SIG-M5 treated with dmso at 0.1 percent for 504 hours (cell line): ENCODE results near the gene FKBP7.
"Not testable (repeated sequence)": the region's sequence is repeated elsewhere in the genome, so short reads cannot be mapped to it uniquely, and the experiment has no call there.

Experiments used
- DNase-seq: peaks from one replicate; lab custom pipeline; 2025; ENCODE audit not compliant: unreplicated experiment; lab: John Stamatoyannopoulos, UW

Gene FKBP7

GRCh38 chr2:178491612-178492011 is 13.2 kb upstream of the FKBP7 start:
- no peak for DNase-seq

GRCh38 chr2:178485356-178485755 is 7.0 kb upstream of the FKBP7 start:
- DNase-seq, result no peak

GRCh38 chr2:178484245-178485041 is 6.0 kb upstream of the FKBP7 start:
- DNase-seq, result no peak

- no peak for DNase-seq
These were observed 4.0 kb upstream of the FKBP7 start for GRCh38 chr2:178482437-178482836.

- DNase-seq, result peak; percentile 88
These were observed 2.1 kb upstream of the FKBP7 start, which contains the start of gene PLEKHA3 for GRCh38 chr2:178480227-178481181. PLEKHA3 (plus strand) TSS chr2:178480457; CDS start chr2:178480870, 413 bp downstream.

GRCh38 chr2:178479758-178480226 is 1.4 kb upstream of the FKBP7 start:
- peak; percentile 44 for DNase-seq

GRCh38 chr2:178479275-178479616 is 846 bp upstream of the FKBP7 start:
- peak; percentile 53 for DNase-seq

- DNase-seq, result no peak
These were observed 316 bp downstream of the FKBP7 start for GRCh38 chr2:178478130-178478438.

- DNase-seq, result peak; percentile 21
These were observed 814 bp downstream of the FKBP7 start for GRCh38 chr2:178477443-178478129.

- no peak for DNase-seq
These were observed 1.9 kb downstream of the FKBP7 start for GRCh38 chr2:178476477-178476876.

- no peak for DNase-seq
These were observed 3.8 kb downstream of the FKBP7 start for GRCh38 chr2:178474560-178474959.

- no peak for DNase-seq
These were observed 4.5 kb downstream of the FKBP7 start for GRCh38 chr2:178473931-178474330.

GRCh38 chr2:178473373-178473772 is 5.0 kb downstream of the FKBP7 start:
- DNase-seq, result no peak

GRCh38 chr2:178471313-178471712 is 7.1 kb downstream of the FKBP7 start:
- DNase-seq, result not testable (repeated sequence)

GRCh38 chr2:178469219-178469849 is 9.1 kb downstream of the FKBP7 start:
- no peak for DNase-seq

GRCh38 chr2:178457390-178457886 is 21.0 kb downstream of the FKBP7 start:
- no peak for DNase-seq

- no peak for DNase-seq
These were observed 22.5 kb downstream of the FKBP7 start for GRCh38 chr2:178455947-178456346.

GRCh38 chr2:178452870-178453269 is 25.5 kb downstream of the FKBP7 start:
- no peak for DNase-seq

GRCh38 chr2:178452334-178452733 is 26.1 kb downstream of the FKBP7 start:
- DNase-seq, result no peak

- DNase-seq, result peak; percentile 94
These were observed 27.4 kb downstream of the FKBP7 start, which contains the start of the genes PJVK and PRKRA for GRCh38 chr2:178450774-178451525. PJVK (plus strand) TSS chr2:178451378; CDS start chr2:178453410, 2,032 bp downstream. PRKRA (minus strand) TSS chr2:178451175; CDS start chr2:178451030, 145 bp downstream.
